H1 (cell line): Measurements from ENCODE around the gene HIVEP3. TPM values are rescaled to one million over a fixed set of nuclear protein-coding genes. Genes with fewer than 3 reads are reported as not detected.

Experiments
- CTCF ChIA-PET: fragments of 300-600 bp; sonication (Branson Sonifier 250); formaldehyde crosslinking; loops from one replicate; lab custom pipeline; 2021; ENCODE audit not compliant: partially characterized antibody; lab: Charles Lee
- POLR2A ChIA-PET: fragments of 300-600 bp; sonication (Branson Sonifier 250); formaldehyde crosslinking; loops from one replicate; lab custom pipeline; 2021; ENCODE audit warnings: inconsistent platforms; ENCODE audit not compliant: partially characterized antibody; lab: Charles Lee
- DNase-seq, 2 experiments: peaks; one replicate each; pipeline versions ENCODE4 v3.0.0 to v3.0.0-alpha.2; 2010 to 2022; ENCODE audit warnings: low spot score in 2 of 2, low read depth in 1 of 2, mixed read lengths in 1 of 2
- FAIRE-seq: peaks from 2 replicates; lab custom pipeline; 2011; peaks lifted over from hg19 to GRCh38; lab: Jason Lieb, UNC
- H2AFZ ChIP-seq: 2 replicates; pipeline ENCODE4 v1.8.1; 2012; ENCODE audit warnings: low read length, inconsistent platforms
- H2AK5ac ChIP-seq: 2 replicates; pipeline ENCODE4 v1.6.1; 2013; ENCODE audit warnings: low read depth, low read length
- H2BK120ac ChIP-seq: replicated peaks from 2 replicates; pipeline ENCODE3; 2013; ENCODE audit warnings: low read depth, low read length, inconsistent platforms
- H2BK12ac ChIP-seq: 2 replicates; pipeline ENCODE4 v1.6.1; 2013; ENCODE audit warnings: low read depth, low read length
- H2BK15ac ChIP-seq: 2 replicates; pipeline ENCODE4 v1.6.1; 2013; ENCODE audit warnings: low read length
- H2BK20ac ChIP-seq: 2 replicates; pipeline ENCODE4 v1.6.1; 2013; ENCODE audit warnings: low read length
- H2BK5ac ChIP-seq: 2 replicates; pipeline ENCODE4 v1.6.1; 2013; ENCODE audit warnings: low read depth, low read length
- H3K14ac ChIP-seq: 2 replicates; pipeline ENCODE4 v1.6.1; 2013; ENCODE audit warnings: inconsistent platforms; ENCODE audit not compliant: insufficient read length
- H3K18ac ChIP-seq: 2 replicates; pipeline ENCODE4 v1.6.1; 2013; ENCODE audit warnings: low read length; ENCODE audit errors: extremely low read depth
- H3K23ac ChIP-seq: 2 replicates; pipeline ENCODE4 v1.6.1; 2013; ENCODE audit warnings: inconsistent platforms; ENCODE audit not compliant: insufficient read length
- H3K23me2 ChIP-seq: 2 replicates; pipeline ENCODE4 v1.6.1; 2013; ENCODE audit warnings: low read depth, low read length
- H3K27ac ChIP-seq: 2 replicates; pipeline ENCODE4 v1.6.1; 2011; ENCODE audit warnings: low read depth, low read length, inconsistent platforms
- H3K27me3 ChIP-seq, 4 experiments: replicated peaks in 1 of 4; 1 replicate in 1 of 4; 2 replicates in 3 of 4; pipeline versions ENCODE4 v1.6.1 to v1.8.1; 2011 to 2013; ENCODE audit warnings: low read length in 3 of 4, mild to moderate bottlenecking in 3 of 4, inconsistent platforms in 2 of 4, mixed read lengths in 2 of 4, moderate library complexity in 1 of 4; ENCODE audit not compliant: control insufficient read depth in 3 of 4, insufficient read depth in 3 of 4; ENCODE audit errors: extremely low read depth in 1 of 4
- H3K36me3 ChIP-seq, 4 experiments: 2 replicates each; pipeline versions ENCODE4 v1.6.1 to v1.8.1; 2011 to 2013; ENCODE audit warnings: mild to moderate bottlenecking in 4 of 4, low read length in 3 of 4, moderate library complexity in 2 of 4, control low read depth in 1 of 4, inconsistent platforms in 1 of 4; ENCODE audit not compliant: insufficient read depth in 4 of 4, control insufficient read depth in 2 of 4
- H3K4ac ChIP-seq: replicated peaks from 2 replicates; pipeline ENCODE3; 2013; ENCODE audit warnings: low read length, low read depth, mixed read lengths, inconsistent platforms; ENCODE audit not compliant: insufficient read length
- H3K4me1 ChIP-seq, 4 experiments: replicated peaks in 1 of 4; 1 replicate in 1 of 4; 2 replicates in 3 of 4; pipeline versions ENCODE4 v1.6.1 to v1.8.1; 2011 to 2013; ENCODE audit warnings: low read length in 3 of 4, inconsistent platforms in 2 of 4, mixed read lengths in 1 of 4; ENCODE audit not compliant: insufficient read depth in 4 of 4, control insufficient read depth in 3 of 4
- H3K4me2 ChIP-seq, 2 experiments: 2 replicates each; pipeline versions ENCODE4 v1.6.1 to v1.8.1; 2011 to 2013; ENCODE audit warnings: low read depth in 2 of 2, low read length in 2 of 2, control low read depth in 1 of 2, inconsistent platforms in 1 of 2, mild to moderate bottlenecking in 1 of 2; ENCODE audit not compliant: insufficient read depth in 1 of 2
- H3K4me3 ChIP-seq, 4 experiments: fragments of 200-600, 300-600 bp in 1 of 4; sonication (generic), shearing (Covaris generic), sonication (Bioruptor Twin) in 1 of 4; 2 replicates each; pipeline versions ENCODE4 v1.5.1 to v1.8.1; 2011 to 2016; ENCODE audit warnings: low read length in 4 of 4, low read depth in 3 of 4, control low read depth in 2 of 4, inconsistent platforms in 2 of 4, mild to moderate bottlenecking in 2 of 4, mixed read lengths in 1 of 4, moderate library complexity in 1 of 4; ENCODE audit not compliant: insufficient read depth in 2 of 4; ENCODE audit errors: extremely low read depth in 1 of 4
- H3K56ac ChIP-seq: replicated peaks from 2 replicates; pipeline ENCODE3; 2013; ENCODE audit warnings: low read depth, mild to moderate bottlenecking, mixed read lengths, low read length, inconsistent platforms; ENCODE audit not compliant: insufficient read length
- H3K79me1 ChIP-seq: 2 replicates; pipeline ENCODE4 v1.6.1; 2013; ENCODE audit warnings: low read depth, low read length, control low read depth
- H3K79me2 ChIP-seq, 2 experiments: 2 replicates each; pipeline versions ENCODE4 v1.6.1 to v1.8.1; 2012 to 2013; ENCODE audit warnings: low read length in 2 of 2, mild to moderate bottlenecking in 2 of 2, inconsistent platforms in 1 of 2; ENCODE audit not compliant: insufficient read depth in 2 of 2, control insufficient read depth in 1 of 2
- H3K9ac ChIP-seq, 4 experiments: replicated peaks in 1 of 4; 1 replicate in 1 of 4; 2 replicates in 3 of 4; pipeline versions ENCODE4 v1.6.1 to v1.8.1; 2011 to 2013; ENCODE audit warnings: low read depth in 3 of 4, low read length in 3 of 4, control low read depth in 2 of 4, mild to moderate bottlenecking in 2 of 4, moderate library complexity in 2 of 4, inconsistent platforms in 1 of 4; ENCODE audit errors: extremely low read depth in 1 of 4
- H3K9me3 ChIP-seq, 2 experiments: 2 replicates each; pipeline versions ENCODE4 v1.6.1 to v1.8.1; 2012 to 2013; ENCODE audit warnings: mild to moderate bottlenecking in 2 of 2, moderate library complexity in 2 of 2, control low read depth in 1 of 2, inconsistent platforms in 1 of 2, low read depth in 1 of 2, low read length in 1 of 2, mixed read lengths in 1 of 2; ENCODE audit not compliant: insufficient read depth in 2 of 2
- H4K20me1 ChIP-seq, 2 experiments: replicated peaks in 1 of 2; 2 replicates each; pipeline versions ENCODE3 to v1.8.1; 2011 to 2013; ENCODE audit warnings: inconsistent platforms in 2 of 2, low read length in 2 of 2, mild to moderate bottlenecking in 1 of 2; ENCODE audit not compliant: insufficient read depth in 2 of 2, control insufficient read depth in 1 of 2
- H4K5ac ChIP-seq: 2 replicates; pipeline ENCODE4 v1.6.1; 2013; ENCODE audit warnings: low read length, low read depth, mixed read lengths, inconsistent platforms; ENCODE audit not compliant: insufficient read length
- H4K8ac ChIP-seq: 2 replicates; pipeline ENCODE4 v1.8.0; 2013; ENCODE audit warnings: mild to moderate bottlenecking, moderate library complexity, low read length, inconsistent platforms; ENCODE audit not compliant: insufficient read depth; ENCODE audit errors: extremely low read depth
- H4K91ac ChIP-seq: replicated peaks from 2 replicates; pipeline ENCODE3; 2013; ENCODE audit warnings: low read length, mixed read lengths, inconsistent platforms; ENCODE audit not compliant: insufficient read length
- ASH2L ChIP-seq: fragments of 200-600, 300-600 bp; sonication (generic); IDR thresholded peaks from one replicate; pipeline ENCODE4 v1.7.1; 2017; ENCODE audit warnings: low read length
- CBX8 ChIP-seq: fragments of 300-800, 300-1000 bp; sonication (generic); IDR thresholded peaks from 2 replicates; pipeline ENCODE4 v1.7.1; 2016; ENCODE audit warnings: low read depth, low read length, borderline replicate concordance
- EGR1 ChIP-seq: IDR thresholded peaks from 2 replicates; pipeline ENCODE4 v1.6.1; 2011; ENCODE audit warnings: low read depth, low read length, borderline replicate concordance
- EP300 ChIP-seq, 2 experiments: IDR thresholded peaks; 1 replicate in 1 of 2; 2 replicates in 1 of 2; pipeline ENCODE4 v1.6.1; 2011 to 2012; ENCODE audit warnings: low read depth in 2 of 2, low read length in 2 of 2, mild to moderate bottlenecking in 2 of 2, borderline replicate concordance in 1 of 2, inconsistent platforms in 1 of 2, moderate library complexity in 1 of 2
- KDM4A ChIP-seq: IDR thresholded peaks from one replicate; pipeline ENCODE4 v1.7.1; 2012; ENCODE audit warnings: low read depth, mild to moderate bottlenecking, moderate library complexity, low read length, inconsistent platforms; ENCODE audit not compliant: severe bottlenecking
- RXRA ChIP-seq: IDR thresholded peaks from 2 replicates; pipeline ENCODE4 v1.6.1; 2011; ENCODE audit warnings: low read depth, mild to moderate bottlenecking, low read length, moderate library complexity; ENCODE audit not compliant: insufficient read depth
- SRF ChIP-seq: IDR thresholded peaks from 2 replicates; pipeline ENCODE4 v1.6.1; 2011; ENCODE audit warnings: mild to moderate bottlenecking, low read depth, low read length, moderate library complexity
- SUZ12 ChIP-seq: fragments of 200-600 bp; sonication (generic); IDR thresholded peaks from 2 replicates; pipeline ENCODE4 v1.6.1; 2012; ENCODE audit warnings: mild to moderate bottlenecking, inconsistent platforms, low read length, moderate library complexity, mixed read lengths
- TEAD4 ChIP-seq: IDR thresholded peaks from 2 replicates; pipeline ENCODE4 v1.6.1; 2012; ENCODE audit warnings: low read depth, low read length, inconsistent platforms, mixed read lengths
- WGBS, 2 experiments: shearing (Covaris generic) in 1 of 2; methylation state at CpG; one replicate each; pipeline versions ENCODE4 v1.1.6 to v1.1.7; 2013 to 2015; ENCODE audit warnings: low lambda C conversion rate in 2 of 2, mixed read lengths in 2 of 2, inconsistent platforms in 1 of 2, low coverage in 1 of 2, missing lambda C conversion rate in 1 of 2; ENCODE audit not compliant: insufficient replicate concordance in 2 of 2, insufficient coverage in 1 of 2, insufficient read length in 1 of 2; ENCODE audit errors: extremely low coverage in 1 of 2, missing lambda C conversion rate in 1 of 2; 5-methylcytosine and 5-hydroxymethylcytosine counted together
- polyA plus RNA-seq, 7 experiments: library from polyadenylated mRNA; depleted of rRNA in 3 of 7; stranded (reverse) in 5 of 7; unstranded in 2 of 7; fragments of >200 nt in 5 of 7; fragments of 200-250 nt in 2 of 7; gene quantifications; 1 replicate in 5 of 7; 2 replicates in 1 of 7; 4 replicates in 1 of 7; pipeline versions ENCODE4 v1.2.1 to v1.2.3, GENCODE V29; 2011 to 2013; ENCODE audit warnings: missing spikeins in 2 of 7, mixed read lengths in 2 of 7
- total RNA-seq: library from RNA; stranded (reverse); fragmentation: NEBNext Ultra II Directional; extraction: Animal tissue kit (Norgen Biotek cat#: 25700); gene quantifications from 2 replicates; pipeline ENCODE4 v1.2.1, GENCODE V29; 2021

Gene HIVEP3
- total and polyA plus RNA-seq, 2 of the 8 experiments (the other 6 are each of a cell fraction or from before 2014, with no cell fraction given), result 0.24 to 0.69 TPM

GRCh38 chr1:41629141-41629540 lies 289.6 kb downstream of the HIVEP3 start:
- Histone ChIP-seq H3K79me1 (no peaks in the 10 kb centered on the region; the same call in 1 of the 2 replicates), H3K36me3 (no peaks in the 10 kb centered on the region), H4K5ac (no peak overlapping the region), H3K27me3 (no peaks in the 10 kb centered on the region), H2AFZ (no peak overlapping the region), H4K8ac (no peak overlapping the region), H3K4ac (no peak overlapping the region), H2BK20ac (no peak overlapping the region), H2BK15ac (no peak overlapping the region), H2BK12ac (no peak overlapping the region), H3K4me1 (no peaks in the 10 kb centered on the region; a peak in 1 of 7 replicates), H3K56ac (no peak overlapping the region), H3K9ac (no peak overlapping the region), H3K18ac (no peak overlapping the region), H2AK5ac (no peak overlapping the region), H3K4me3 (no peak overlapping the region), H4K20me1 (no peaks in the 10 kb centered on the region), H3K9me3 (no peaks in the 10 kb centered on the region), H3K27ac (no peak overlapping the region), H3K23me2 (no peaks in the 10 kb centered on the region), H2BK5ac (no peak overlapping the region), H4K91ac (no peak overlapping the region), H3K14ac (no peak overlapping the region), H3K79me2 (no peaks in the 10 kb centered on the region), H3K4me2 (no peak overlapping the region), H2BK120ac (no peak overlapping the region), H3K23ac (no peak overlapping the region)
- TF ChIP-seq EP300 (IDR thresholded peaks at IDR 0.05; ENCODE audit: borderline replicate concordance in 1 of 2, low read depth in 2 of 2, low read length in 2 of 2), result no peak
- TF ChIP-seq EGR1, result no peak
- no peak for TF ChIP-seq SUZ12
- TF ChIP-seq SRF, result no peak
- TF ChIP-seq RXRA, result no peak
- no peak for TF ChIP-seq CBX8
- no peak for TF ChIP-seq ASH2L
- TF ChIP-seq KDM4A, result no peak
- no peak for TF ChIP-seq TEAD4
- WGBS, 2 experiments, result 79% methylated on average over 3 of the region's 3 CpGs; no CpG with 5 or more reads in 1 of the 2 experiments
- POLR2A ChIA-PET, result no interaction called here
- FAIRE-seq (no peak), DNase-seq (no peak)
- CTCF ChIA-PET, result no interaction called here
